ENCODE results near the gene SEC11A. TPM values are rescaled to one million over a fixed set of nuclear protein-coding genes. Genes with fewer than 3 reads are reported as not detected.
"Not testable (repeated sequence)": the region's sequence is repeated elsewhere in the genome, so short reads cannot be mapped to it uniquely, and the experiment has no call there.

Gene SEC11A
- total RNA-seq, 4 donors from 2014 or later = 44.0 to 88.4 (median 63.1) TPM

DNA sequence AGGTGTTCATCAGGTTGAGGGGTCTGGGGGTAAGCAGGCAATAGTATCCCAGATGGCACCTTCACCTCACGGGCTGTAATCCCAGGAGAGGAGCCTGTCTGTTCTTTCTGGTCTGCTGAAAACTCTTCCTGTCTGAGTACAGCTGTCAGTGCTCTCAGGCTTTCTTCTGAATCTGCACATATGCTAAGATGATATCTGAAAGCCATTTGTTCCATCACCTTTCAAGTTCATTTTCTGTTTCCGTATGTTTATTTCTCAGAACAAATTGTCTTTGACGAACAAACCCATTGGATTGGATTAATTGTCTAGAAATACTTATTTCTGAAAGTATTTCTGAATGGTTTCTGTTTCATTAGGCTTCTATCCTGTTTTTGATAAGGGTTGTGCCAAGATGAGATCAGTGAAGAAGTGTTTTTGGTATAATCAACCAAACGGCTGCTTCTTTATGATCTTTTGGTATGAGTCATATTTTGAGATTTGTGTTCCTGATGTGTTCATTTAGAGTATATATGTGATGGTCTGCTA is 45.7 kb upstream of the SEC11A start:
- H3K4me3 ChIP-seq (ENCODE audit: low read depth, poor library complexity, severe bottlenecking) = no peak overlapping the region
- DNase-seq (ENCODE audit: low spot score in 2 of 2) = no peak
- WGBS, 2 donors = 48 to 59% methylated on average over 4 of the region's 4 CpGs
- TF ChIP-seq CTCF (IDR thresholded peaks at IDR 0.05) (no peak), POLR2A (IDR thresholded peaks at IDR 0.05) (no peak)
- intact Hi-C loops (cut with DNase I; ENCODE audit: low total_unique reads) = no loop called here

- H3K4me3 ChIP-seq (ENCODE audit: low read depth, poor library complexity, severe bottlenecking) = no peak overlapping the region
- WGBS, 2 donors = 96 to 100% methylated on average over 1 of the region's 1 CpG
- no peak for DNase-seq (ENCODE audit: low spot score in 2 of 2)
- intact Hi-C loops (cut with DNase I; ENCODE audit: low total_unique reads) = no loop called here
- no peak for TF ChIP-seq POLR2A (IDR thresholded peaks at IDR 0.05)
- TF ChIP-seq CTCF (IDR thresholded peaks at IDR 0.05) = no peak
Measured at GRCh38 chr15:84760219-84760618, 44.3 kb upstream of the SEC11A start.

- DNase-seq (ENCODE audit: low spot score in 2 of 2) = no peak
- TF ChIP-seq CTCF (IDR thresholded peaks at IDR 0.05) (no peak), POLR2A (IDR thresholded peaks at IDR 0.05) (no peak)
- WGBS, 2 donors = 86 to 88% methylated on average over 1 of the region's 1 CpG
- intact Hi-C loops (cut with DNase I; ENCODE audit: low total_unique reads) = no loop called here
- no peak overlapping the region for H3K4me3 ChIP-seq (ENCODE audit: low read depth, poor library complexity, severe bottlenecking)
Measured at GRCh38 chr15:84759018-84759417, 43.1 kb upstream of the SEC11A start.

DNA sequence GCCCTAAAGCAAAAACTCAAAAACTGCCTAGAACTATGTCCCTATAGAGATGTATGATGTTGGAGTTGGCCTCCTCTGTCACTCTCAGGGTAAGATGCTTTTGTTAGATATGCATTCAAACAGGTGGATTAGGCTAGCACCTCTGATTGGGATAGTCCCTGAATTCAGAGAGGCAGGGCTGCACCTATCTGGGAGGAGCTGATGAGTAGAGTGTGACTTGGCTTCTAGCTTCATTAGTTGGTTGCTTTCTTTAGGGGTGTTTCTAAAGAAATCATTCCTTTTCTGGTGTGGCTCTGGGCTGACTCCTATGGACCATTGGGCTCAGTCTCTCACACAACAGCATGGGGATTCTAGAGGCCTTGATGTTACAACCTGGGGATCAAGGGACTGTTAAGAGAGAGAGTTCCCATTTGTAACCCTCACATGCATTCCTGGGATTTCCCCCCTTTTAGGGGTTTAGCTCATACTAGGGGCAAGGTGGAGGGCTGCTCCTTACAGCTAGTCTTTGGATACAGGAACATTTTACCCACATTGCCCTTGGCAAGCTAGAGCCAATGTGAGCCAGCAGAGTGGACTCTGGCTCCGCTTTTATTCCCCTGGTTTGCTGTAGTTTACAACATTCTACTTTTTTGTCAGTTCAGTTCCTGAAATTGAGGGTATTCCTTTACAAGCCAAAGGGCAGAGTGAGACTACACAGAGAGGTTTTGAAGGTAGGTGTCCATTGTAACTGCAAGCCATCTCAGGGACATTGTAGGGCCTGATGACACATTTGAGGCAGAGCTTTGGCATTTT is 40.0 kb upstream of the SEC11A start:
- DNase-seq (ENCODE audit: low spot score in 2 of 2) = peak in 1 of 2 donors; percentile 52
- WGBS, 2 donors = 89 to 100% methylated on average over 1 of the region's 1 CpG
- no peak overlapping the region for H3K4me3 ChIP-seq (ENCODE audit: low read depth, poor library complexity, severe bottlenecking)
- intact Hi-C loops (cut with DNase I; ENCODE audit: low total_unique reads) = no loop called here
- TF ChIP-seq POLR2A (IDR thresholded peaks at IDR 0.05) = no peak
- TF ChIP-seq CTCF (IDR thresholded peaks at IDR 0.05) = no peak

DNA sequence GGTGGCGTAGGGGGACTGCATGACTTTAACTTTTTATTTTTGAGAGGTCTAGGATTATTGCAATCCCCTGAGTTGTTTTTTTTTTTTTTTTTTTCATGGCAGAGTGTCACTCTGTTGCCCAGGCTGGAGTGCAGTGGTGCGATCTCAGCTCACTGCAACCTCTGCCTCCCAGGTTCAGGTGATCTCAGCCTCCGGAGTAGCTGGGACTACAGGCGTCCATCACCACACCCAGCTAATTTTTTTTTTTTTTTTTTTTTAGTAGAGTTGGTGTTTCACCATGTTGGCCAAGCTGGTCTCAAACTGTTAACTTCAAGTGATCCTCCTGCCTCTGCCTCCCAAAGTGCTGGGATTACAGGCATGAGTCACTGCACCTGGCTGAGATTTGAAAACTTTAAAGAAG is 39.0 kb upstream of the SEC11A start:
- H3K4me3 ChIP-seq (ENCODE audit: low read depth, poor library complexity, severe bottlenecking); intact Hi-C loops (cut with DNase I; ENCODE audit: low total_unique reads); DNase-seq (ENCODE audit: low spot score in 2 of 2): not testable (repeated sequence)
- WGBS, 2 donors = 77 to 87% methylated on average over 4 of the region's 4 CpGs

GRCh38 chr15:84752700-84753099 is 36.8 kb upstream of the SEC11A start:
- intact Hi-C loops (cut with DNase I; ENCODE audit: low total_unique reads) = no loop called here
- TF ChIP-seq POLR2A (IDR thresholded peaks at IDR 0.05) = no peak
- TF ChIP-seq CTCF (IDR thresholded peaks at IDR 0.05) = no peak
- DNase-seq (ENCODE audit: low spot score in 2 of 2) = peak in 1 of 2 donors; percentile 17
- H3K4me3 ChIP-seq (ENCODE audit: low read depth, poor library complexity, severe bottlenecking) = no peak overlapping the region
- 56 to 67% methylated on average over 3 of the region's 3 CpGs for WGBS, 2 donors

All from lower leg skin (tissue), 4 donors.